NCI-H1694 (cell line): ENCODE data around the gene PARVG.

ENCODE experiments used
- DNase-seq: peaks from one replicate; lab custom pipeline; 2025; lab: John Stamatoyannopoulos, UW

Gene PARVG, protein sequence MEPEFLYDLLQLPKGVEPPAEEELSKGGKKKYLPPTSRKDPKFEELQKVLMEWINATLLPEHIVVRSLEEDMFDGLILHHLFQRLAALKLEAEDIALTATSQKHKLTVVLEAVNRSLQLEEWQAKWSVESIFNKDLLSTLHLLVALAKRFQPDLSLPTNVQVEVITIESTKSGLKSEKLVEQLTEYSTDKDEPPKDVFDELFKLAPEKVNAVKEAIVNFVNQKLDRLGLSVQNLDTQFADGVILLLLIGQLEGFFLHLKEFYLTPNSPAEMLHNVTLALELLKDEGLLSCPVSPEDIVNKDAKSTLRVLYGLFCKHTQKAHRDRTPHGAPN

DNA sequence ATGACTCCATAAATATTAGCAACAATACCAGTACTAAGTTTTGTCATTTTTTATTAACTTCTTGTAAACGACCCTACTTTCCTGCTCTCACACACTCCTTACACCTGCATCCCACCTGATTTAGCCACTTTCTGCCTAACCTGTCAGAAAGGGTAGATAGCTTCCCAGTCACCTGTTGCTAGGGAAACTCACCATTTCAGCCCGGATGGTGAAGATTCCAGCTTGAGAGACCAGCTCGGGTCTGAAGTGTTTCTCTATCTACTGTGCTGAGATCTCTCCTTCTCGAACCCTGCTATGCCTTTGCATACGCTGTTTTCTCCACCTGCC lies at the start of gene PARVG:
Gene PARVG (plus strand): TSS at position 220 of the 327 bp plus-strand sequence. CDS start 2,405 bp downstream, outside the sequence.
- DNase-seq, result no peak

DNA sequence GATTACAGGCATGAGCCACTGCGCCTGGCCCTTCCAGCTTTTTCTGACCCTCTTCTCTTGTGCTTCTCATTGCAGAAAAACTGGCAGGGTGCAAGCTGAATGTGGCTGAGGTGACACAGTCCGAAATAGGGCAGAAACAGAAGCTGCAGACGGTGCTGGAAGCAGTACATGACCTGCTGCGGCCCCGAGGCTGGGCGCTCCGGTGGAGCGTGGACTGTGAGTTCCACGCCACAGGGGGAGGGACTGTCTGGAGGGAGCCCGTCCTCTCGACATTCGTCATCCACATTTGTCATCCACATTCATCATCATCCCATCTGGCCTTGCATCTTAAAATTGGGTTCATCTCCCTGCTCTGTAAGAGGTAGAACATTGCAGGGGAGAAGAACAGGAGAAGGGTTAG lies 49.3 kb upstream of the PARVG start:
- no peak for DNase-seq

DNA sequence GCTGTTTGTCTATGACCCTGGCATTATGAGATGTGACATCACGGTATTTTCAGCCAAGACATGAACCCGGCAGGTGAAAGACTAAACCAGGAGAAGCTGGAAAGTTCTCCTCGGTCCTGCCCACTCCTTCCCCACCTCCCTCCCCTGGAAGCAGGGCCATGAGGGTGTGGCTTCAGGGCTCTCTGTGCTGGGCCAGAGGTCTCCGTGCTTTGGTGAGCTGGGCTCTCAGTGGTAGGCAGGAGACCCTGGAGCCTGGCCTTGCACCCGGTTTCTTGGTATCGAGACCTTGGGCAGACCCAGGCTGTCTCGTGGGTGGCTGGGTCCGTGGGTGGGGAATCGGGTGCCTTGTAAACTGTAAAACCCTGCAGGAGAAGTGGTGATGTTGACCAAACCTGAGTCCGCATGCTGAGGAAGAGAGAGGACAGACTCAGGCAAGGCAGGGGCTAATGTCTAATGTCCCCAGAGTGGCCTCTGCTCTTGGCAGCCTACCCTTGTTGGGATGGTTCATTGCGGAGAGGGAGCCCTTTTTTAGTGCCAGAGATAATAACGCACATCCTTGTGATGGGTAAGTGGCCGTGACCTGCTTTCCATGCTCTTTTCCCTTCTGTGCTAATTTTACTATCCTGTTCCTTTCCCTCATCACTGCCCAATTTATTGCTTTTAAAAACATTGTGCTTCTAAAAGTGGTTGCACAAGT lies 48.6 kb upstream of the PARVG start:
- DNase-seq, result no peak

DNA sequence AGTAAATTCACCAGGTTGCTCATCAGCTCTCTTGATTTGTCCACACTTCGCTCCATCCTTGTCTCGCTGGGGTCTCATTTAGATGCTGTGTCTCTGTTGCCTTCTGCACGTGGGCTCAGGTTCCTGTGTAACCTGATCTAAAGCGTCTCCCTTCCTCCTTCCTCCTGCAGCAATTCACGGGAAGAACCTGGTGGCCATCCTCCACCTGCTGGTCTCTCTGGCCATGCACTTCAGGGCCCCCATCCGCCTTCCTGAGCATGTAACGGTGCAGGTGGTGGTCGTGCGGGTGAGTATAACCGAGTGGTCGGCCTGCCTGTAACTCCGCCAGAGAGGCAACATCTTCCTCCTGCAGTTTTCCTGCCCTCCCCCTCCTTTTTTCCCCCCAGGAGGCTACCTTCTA lies 48.0 kb upstream of the PARVG start:
- no peak for DNase-seq

DNA sequence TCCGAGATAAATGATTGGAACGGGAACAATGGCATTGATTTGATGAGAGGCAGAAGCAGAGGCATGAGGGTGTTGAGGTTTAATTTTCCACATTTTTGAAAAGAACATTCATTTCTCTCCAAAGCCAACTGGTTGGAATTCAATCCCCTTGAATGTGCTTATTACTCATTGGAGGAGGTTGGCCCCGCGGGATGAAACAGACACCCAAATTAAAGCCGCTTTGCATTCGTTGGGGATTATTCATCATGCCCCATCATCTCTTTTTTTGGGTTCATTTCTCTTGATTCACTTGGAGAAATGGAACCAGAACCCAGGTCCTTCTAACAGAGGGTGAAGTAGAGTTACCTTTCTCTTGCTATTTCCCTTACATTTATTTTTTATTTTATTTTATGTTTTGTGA lies 47.6 kb upstream of the PARVG start:
- no peak for DNase-seq

DNA sequence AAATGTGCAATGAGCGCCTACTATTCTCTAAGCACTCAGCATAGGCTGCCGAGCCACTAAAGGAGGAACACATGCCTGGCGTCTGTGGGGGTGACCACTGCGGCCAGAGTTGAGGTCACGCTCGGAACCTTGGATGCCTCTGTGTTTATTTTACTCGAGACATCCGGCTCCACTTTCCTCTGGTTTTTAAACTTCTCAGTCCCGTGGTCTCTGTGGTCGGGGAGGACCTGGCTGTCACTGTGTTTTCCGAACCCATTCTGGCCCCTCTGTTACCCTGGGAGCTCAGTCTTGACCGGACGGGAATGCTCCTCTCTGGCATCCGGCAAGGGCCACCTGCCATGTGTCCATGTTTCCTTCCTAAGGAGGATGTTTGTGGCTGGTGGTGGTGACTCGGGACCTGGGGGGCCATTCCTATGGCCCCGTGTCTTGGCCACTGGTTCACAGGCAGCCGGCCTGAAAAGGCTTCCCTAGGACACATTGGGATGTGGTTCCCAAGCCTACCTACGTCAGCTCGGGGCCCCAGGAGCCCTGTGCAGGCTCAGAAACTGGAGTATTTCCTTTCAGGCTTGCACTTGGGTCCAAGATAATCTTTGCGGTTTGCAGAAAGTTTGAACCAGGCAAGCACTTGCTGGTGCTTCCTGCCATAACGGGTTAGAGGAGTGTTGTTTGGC lies 46.7 kb upstream of the PARVG start:
- no peak for DNase-seq

DNA sequence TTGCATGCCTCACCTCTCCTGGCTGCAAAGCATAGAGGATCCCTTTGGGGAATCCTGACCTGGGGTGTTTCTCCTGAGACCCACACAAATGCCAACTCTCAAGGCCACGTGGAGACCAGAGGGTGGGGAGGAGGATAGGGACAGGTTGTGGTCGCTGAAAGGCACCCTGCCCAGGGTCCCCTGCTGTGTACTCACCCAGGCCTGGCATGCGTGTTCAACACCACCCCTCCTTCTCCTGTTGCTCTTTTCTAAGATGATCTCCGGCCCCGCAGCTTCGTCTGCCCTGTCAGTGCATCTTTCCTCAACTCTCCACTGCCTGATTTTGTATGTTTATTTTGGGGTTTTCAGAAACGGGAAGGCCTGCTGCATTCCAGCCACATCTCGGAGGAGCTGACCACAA lies 44.6 kb upstream of the PARVG start:
- no peak for DNase-seq

DNA sequence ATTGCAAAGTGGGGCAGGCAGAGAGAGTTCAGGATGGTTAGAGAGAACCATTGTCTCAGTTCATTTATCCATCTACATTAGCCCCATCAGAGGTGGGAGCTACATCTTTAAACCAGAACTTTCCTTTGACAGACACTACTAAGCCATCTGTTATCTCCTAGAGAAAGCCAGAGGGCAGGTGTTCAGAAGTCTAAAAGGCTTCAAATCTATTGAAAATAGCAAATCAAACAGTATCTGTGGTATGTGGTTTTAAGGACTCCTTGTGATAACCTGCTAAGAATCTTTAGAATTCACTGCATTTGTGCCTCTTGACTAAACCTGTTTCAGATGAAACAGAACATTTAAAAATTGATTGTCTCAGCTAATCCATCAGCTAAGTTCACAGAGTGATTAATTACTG lies 43.9 kb upstream of the PARVG start:
- no peak for DNase-seq

DNA sequence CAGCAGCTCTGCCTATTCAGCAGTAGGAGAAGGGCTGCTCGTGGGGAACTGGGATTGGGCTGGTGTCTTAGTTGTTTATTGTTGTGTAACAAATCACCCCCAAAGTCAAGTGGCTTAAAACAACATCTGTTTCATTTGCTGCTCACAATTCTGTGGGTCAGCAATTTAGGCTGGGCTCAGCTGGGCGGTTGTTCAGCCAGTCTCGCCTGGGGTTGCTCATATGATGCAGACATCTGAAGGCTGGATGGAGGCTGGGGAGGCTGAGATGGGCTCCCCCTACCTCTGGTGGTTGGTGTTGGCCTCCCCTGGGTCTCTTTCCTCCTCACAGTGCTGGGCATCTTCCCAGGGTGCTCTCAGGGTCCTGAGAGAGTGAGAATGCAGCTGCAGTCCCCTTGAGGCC lies 43.3 kb upstream of the PARVG start:
- DNase-seq, result no peak

DNA sequence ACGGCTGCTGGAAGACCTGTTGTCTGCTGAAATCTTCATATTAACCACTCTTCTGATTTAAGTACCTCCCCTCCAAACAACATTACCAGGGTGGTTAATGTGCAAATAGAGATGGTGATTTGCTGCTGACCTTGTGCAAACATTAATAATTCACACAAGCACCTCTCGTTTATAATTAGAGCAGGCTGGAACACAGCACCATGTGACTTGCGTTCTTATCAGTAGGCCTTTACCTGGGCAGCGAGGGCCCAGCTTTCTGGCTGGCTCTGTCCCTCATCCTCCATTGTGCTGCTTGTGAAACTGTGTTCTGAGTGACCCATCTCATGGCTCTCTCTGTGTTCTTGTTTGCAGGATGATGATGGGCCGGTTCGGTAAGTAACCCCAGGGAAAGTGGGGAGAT lies 41.0 kb upstream of the PARVG start:
- DNase-seq, result no peak

DNA sequence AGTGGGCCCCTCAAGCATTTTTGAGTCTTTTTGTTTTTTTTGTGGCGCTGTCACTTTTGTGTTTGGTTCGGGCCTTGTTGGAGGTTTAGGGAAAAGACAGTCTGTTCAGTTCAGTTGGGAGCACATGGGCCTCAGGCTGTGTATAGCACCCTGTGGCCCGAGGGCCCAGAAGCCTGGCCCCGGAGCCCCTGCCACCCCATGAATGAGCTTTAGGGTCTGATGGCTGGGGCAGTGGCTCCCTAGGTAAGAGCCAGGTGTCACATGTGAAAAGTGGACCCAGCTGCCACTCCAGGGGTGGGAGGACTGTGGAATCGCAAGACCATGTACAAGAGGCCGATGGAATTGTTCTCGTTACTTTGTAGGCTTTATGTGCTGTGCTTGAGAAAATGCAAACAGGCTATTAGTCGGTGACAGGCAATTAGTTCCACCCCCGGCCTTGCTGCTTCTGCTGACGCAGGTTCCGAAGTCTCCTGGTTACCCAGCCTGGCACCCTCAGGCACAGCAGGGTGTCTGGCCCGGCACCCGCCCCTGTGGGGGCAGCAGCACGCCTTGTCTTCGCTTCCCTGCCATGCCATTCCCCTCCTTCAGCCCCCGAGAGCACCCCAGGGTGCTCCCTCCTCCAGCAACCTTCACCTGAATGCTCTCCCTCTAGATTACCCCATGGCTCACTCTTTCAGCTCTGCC lies 38.2 kb upstream of the PARVG start:
- no peak for DNase-seq

DNA sequence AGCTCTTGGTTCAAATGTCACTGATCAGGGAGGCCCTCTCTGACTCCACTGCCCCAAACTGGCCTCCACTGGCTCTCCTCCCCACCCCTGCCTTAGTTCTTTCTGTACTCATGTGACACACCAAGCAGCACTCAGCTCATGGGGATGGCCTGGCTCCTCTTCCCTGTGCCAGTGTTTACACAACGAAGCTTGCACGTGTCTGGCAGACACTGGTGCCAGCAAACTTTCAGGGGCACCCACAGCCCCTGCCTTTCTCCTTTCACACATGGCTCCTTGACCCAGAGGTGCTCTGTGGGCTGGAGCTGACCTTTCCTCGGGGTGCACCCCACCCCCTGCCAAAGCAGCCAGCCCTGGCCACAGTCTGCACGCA lies 37.6 kb upstream of the PARVG start:
- DNase-seq, result no peak

DNA sequence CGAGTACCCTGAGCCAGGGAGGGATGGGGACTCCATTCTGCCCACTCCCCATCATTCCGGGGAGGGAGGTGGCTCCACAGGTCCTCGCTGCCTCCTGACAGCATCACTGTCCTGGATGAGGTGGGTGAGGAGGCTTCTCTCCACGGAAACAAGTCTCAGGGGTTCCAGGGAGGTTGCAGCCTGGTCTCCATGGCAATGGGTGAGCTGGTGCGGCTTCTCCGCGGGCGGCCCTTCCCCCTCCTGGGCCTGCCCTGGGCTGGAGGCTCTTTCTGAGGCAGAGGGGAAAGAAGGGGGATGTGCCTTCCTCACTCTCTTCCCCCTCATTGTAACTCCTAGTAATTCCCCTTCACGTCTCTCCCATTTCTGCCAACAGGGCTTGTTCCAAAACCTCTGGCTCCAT lies 37.1 kb upstream of the PARVG start:
- no peak for DNase-seq

DNA sequence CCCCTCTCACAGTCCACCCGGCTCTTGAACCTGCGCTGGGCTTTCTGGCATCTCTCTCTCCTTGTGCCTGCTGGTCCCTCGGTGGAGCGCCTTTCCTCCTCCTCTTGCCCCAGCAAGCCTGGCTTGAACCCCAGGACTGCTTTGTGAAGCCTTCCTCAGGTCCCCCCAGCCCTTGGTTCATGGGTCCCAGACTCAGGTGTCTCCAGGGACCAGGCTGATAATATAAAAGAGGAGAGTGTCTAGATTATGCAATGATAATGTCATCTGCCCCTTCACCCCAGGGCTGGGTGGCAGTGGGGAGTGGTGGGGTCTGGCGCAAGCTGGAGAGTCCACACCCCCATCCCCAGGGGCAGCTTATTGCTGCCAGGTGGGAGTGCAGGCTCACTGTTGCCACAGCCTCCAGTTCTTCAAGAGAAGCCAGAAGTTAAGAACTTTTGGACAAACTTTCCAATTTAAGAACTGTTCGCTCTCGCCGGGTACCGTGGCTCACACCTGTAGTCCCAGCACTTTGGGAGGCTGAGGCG lies 36.6 kb upstream of the PARVG start:
- DNase-seq, result no peak

DNA sequence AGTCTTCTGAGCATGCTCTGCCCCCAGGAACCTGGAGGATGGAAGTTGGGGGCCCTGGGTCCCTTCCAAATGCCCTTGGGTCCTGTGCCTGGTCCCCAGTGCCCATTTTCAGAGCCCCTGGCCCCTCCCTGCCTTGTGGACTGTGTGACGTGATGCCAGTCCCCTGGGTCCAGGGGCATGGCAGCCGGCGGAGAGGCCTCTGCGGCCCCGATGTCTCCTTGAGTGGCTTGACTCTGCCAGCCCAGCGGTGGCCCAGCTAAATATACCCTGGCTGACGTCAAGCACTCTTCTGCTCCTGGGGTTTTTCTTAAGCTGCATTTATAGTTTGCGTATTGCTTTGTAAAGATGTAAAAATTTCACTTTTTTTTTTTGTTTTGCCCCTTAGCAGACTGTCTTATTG lies 35.2 kb upstream of the PARVG start:
- DNase-seq, result no peak

DNA sequence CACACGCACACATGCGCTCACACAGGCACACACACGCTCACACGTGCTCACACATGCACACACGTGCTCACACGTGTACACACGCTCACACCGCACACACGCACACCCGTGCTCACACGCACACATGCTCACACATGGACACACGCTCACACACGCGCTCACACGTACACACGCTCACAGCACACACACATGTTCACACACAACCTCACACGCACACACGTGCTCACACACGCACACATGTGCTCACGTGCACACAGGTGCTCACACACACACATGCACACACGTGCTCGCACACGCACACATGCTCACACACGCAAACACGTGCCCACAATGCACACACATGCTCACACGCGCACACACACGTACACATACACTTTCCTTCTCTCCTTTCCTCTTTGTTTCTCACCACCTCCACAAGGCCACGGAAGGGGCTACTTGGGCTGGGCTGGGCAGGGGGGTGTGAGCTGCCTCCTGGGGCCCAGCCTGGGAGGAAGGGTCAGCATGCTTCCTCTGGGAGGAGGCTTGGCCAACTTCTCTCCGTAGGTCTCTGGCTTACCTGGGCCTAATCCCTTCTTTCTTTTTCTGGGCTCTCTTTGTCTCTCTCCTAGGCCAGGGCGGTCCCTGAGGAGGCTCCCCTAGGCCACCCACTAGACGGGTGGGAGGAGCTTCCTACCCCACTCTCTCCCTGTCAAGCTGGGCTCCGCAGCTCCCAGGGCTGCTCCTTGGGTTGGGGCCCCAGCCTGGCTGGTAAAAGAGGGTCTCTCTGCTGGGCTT lies 34.5 kb upstream of the PARVG start:
- no peak for DNase-seq

DNA sequence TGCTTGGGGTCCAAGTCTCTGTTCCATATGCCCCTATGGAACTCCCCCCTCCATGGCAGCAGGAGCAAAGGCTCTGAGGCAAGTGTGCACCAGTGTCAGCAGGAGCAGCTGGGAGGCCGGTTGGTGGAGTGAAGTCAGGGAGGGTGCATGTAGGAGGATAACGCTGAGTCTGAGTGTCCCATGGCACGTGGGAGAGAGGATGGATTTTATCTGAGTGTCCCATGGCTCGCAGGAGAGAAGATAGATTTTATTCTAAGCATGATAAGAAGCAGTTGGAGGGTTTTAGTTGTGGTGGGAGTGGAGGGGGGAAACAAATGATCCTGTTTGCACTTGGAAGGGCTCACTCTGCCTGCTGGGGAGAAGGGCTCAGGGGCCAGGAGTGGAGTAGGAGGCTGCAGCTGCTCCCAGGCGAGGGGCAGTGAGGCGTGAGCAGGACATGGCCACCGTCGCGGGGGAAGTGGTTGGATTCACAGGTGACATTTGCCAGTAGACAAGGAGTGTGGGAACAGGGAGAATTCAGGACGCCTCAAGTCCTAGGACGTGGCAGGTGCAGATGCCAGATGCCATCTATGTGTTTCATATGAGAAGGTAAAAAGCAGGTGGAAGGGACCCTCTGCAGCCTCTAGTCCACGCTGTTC lies 33.6 kb upstream of the PARVG start:
- DNase-seq, result no peak

DNA sequence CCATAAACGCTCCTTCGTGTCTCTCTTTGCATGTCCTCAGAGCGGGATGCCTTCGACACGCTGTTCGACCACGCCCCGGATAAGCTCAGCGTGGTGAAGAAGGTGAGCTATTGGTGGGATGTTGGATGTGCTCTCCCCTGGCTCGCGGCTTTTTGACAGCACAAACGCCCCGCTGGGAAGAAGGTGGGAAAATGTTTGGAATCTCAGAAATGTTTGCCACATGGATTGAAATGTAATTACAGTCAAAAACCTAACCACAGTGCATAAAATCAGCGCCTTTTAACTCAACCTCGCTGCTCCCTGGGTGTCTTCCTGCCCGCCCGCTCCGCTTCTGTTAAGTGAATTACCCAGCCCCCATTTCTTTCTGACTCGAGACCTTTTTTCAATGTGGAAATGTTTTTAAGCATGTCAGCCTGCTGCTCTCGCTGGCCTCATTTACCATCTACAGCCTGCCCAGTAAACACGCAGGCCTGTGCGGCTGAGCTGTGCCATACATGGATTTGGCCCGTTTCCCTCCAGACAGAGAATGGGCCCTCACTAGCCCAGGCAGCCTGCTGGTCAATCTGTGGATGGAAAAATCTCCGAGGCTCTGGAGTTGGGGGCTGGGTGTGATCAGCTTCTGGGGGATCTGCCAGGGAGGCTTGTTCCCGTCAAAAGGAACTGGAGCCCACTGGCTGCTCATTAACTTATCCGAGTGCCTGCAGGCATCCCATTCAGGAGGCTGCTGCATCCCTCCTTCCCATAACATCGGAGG lies 32.7 kb upstream of the PARVG start:
- DNase-seq, result no peak

DNA sequence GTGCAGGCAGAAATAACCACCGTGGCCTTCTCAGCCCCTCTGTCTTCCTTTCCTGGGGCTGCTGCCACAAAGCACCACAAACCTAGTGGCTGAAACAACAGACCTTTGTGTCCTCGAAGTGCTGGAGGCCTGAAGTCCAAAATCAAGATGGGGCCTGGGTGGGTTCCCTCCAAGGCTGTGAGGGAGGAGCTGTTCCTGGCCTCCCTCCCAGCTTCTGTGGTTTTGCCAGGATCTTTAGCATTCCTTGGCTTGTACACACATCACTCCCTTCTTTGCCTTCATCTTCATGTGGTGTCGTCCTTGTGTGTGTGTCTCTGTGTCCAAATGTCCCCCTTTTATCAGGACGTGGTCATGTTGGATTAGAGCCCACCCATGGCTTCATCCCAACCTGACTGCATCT lies 29.0 kb upstream of the PARVG start:
- no peak for DNase-seq

DNA sequence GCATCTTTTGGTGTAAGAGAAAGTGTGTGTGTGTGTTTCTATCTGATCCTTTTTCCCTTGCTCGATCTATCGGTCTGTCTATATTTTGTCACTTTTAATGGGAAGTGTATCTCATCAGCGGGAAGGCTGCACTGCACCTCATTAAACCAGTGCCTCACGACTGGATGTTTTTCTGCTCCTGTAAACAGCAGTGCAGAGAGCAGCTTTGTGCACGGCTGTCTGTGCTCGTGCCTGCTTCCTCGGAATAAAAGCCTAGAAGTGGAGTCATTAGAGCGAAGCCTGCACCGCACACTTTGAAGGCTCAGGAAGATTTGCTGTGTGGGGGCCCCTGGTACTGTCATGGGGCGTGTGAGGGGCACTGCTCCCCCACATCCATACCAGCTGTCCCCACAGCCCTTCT lies 27.0 kb upstream of the PARVG start:
- DNase-seq, result peak; percentile 53
